Astrocyte of the cerebellum (primary cell): ENCODE measurements around the gene ZNHIT3.

Experiments
- DNase-seq: peaks from one replicate; pipeline ENCODE4 v3.0.0-alpha.2; 2011; ENCODE audit warnings: low read depth
- H3K4me3 ChIP-seq: 2 replicates; pipeline ENCODE4 v1.5.1; 2011; ENCODE audit warnings: mild to moderate bottlenecking, low read depth, low read length, moderate library complexity
- in situ Hi-C: cut with HindIII; loops from 2 replicates; pipeline ENCODE4 v1.10.0; 2017; ENCODE audit warnings: low sequenced_read_pairs
- TF ChIP-seq, protein P1 (sequence below): IDR thresholded peaks from 2 replicates; pipeline ENCODE4 v1.5.1; 2012; ENCODE audit warnings: low read length, low read depth, moderate library complexity, mild to moderate bottlenecking; ENCODE audit errors: missing control alignments

Gene ZNHIT3

DNA sequence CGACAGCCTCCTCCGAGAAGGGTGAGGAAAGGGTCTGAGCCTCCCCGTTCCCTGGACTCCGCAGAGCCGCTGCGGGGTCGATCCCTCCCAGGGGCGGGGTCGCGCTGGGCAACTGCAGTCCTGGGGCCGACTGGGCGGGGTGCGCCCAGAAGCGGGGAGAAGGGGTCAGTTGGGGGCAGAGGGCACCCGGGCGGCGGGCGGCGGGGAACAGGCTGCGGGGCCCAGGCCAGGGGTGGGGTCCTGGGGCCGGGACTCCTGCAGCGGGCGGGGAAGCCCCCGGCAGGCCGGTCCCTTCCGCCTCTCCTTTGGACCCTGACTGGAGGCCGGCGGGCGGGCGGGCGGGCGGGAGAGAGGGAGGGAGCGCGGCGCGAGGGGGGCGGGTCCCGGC lies 58.6 kb downstream of the ZNHIT3 start:
- no peak for DNase-seq
- in situ Hi-C loops = no loop called here
- TF ChIP-seq, protein P1, sequence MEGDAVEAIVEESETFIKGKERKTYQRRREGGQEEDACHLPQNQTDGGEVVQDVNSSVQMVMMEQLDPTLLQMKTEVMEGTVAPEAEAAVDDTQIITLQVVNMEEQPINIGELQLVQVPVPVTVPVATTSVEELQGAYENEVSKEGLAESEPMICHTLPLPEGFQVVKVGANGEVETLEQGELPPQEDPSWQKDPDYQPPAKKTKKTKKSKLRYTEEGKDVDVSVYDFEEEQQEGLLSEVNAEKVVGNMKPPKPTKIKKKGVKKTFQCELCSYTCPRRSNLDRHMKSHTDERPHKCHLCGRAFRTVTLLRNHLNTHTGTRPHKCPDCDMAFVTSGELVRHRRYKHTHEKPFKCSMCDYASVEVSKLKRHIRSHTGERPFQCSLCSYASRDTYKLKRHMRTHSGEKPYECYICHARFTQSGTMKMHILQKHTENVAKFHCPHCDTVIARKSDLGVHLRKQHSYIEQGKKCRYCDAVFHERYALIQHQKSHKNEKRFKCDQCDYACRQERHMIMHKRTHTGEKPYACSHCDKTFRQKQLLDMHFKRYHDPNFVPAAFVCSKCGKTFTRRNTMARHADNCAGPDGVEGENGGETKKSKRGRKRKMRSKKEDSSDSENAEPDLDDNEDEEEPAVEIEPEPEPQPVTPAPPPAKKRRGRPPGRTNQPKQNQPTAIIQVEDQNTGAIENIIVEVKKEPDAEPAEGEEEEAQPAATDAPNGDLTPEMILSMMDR = no peak
- H3K4me3 ChIP-seq = peak overlapping the region; percentile 99
